NCI-H1417 treated with DMSO at 0.1 percent for 48 hours (cell line): ENCODE measurements around the gene GRAMD4.

ENCODE experiments used
- DNase-seq: peaks from one replicate; lab custom pipeline; 2025; lab: John Stamatoyannopoulos, UW

GRAMD4 gene

DNA sequence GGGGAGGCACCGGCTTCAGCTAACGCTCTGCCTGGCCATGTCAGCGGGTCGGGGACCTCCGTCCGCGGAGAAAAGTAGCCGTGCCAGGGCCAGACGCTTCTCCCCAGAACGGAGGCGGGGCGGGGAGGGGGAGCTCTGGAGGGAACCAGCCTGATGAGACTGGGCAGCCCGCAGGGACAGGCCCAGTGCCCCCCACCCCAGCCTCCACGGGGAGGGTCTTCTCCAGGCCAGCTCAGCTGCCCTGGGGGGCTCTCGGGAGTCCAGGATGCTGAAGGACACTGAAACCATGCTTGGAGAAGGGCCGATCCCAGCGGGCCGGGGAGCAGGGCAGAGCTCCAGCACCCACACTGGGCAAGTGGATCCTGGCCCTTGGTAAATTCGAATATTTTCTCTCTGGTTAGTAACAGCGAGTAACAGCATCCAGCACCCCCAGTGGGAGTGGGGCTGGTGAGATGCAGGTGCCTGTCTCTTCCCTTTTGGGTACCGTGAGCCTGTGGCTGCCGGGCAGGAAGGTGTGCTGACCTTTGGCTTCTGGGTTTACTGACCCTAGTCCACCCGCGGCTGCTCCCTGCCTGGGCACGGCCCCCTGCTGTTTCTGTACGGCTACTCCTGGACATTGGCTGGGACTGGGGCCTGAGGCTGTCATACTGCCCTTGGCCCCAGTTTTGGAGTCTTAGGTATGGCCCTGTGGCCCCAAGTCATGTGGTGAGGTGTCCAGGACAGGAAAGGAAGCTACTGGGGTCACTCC lies 35.8 kb downstream of the GRAMD4 start:
- no peak for DNase-seq

GRCh38 chr22:46656856-46657654 lies 36.9 kb downstream of the GRAMD4 start:
- DNase-seq, result no peak

GRCh38 chr22:46657655-46657953 lies 37.4 kb downstream of the GRAMD4 start:
- DNase-seq, result no peak

GRCh38 chr22:46657996-46658947 lies 38.1 kb downstream of the GRAMD4 start:
- DNase-seq, result no peak

GRCh38 chr22:46659059-46659790 lies 39.0 kb downstream of the GRAMD4 start:
- no peak for DNase-seq

- DNase-seq, result no peak
Observed at GRCh38 chr22:46659791-46660186, 39.6 kb downstream of the GRAMD4 start.

- no peak for DNase-seq
Observed at GRCh38 chr22:46660604-46661201, 40.5 kb downstream of the GRAMD4 start.

- DNase-seq, result no peak
Observed at GRCh38 chr22:46661221-46661851, 41.1 kb downstream of the GRAMD4 start.

DNA sequence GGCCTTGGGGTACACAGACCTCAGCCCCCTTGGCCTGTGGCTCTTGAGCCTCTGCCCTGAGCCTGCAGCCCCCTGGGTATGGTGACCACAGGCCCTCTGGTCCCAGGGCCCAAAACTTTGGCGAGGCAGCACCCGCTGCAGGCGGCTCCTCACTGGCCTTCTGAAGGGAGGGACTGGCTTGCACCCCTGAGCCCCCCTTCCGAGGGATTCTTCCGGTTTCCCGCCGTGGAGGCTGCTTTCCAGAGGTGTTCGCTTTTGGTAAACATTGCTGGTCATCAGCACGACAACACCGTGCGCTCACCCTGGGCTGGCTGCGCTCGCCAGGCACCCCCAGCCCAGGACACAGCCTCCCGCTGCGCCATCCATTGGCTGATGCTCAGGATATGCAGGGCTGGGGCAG lies 42.0 kb downstream of the GRAMD4 start:
- DNase-seq, result no peak

DNA sequence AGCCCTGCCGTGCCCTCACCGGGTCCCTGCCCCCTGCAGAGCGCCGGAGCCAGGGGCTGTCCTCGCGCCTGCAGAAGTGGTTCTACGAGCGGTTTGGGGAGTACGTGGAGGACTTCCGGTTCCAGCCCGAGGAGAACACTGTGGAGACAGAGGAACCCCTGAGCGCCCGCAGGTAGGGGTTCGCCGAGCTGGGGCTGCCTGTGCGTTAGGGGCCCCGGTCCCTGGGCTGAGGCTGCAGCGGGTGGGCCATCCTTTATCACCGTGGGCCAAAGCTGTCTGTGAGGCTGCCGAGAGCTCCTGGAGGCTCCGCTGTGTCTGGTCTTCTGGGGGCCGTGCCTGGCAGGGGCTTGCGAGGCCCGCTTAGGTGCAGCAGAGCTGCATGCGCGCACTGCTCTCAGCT lies 42.8 kb downstream of the GRAMD4 start:
- DNase-seq, result no peak

- DNase-seq, result no peak
Observed at GRCh38 chr22:46663436-46664100, 43.4 kb downstream of the GRAMD4 start.

GRCh38 chr22:46664301-46664855 lies 44.2 kb downstream of the GRAMD4 start:
- DNase-seq, result no peak

- no peak for DNase-seq
Observed at GRCh38 chr22:46665151-46665695, 45.0 kb downstream of the GRAMD4 start.

- DNase-seq, result no peak
Observed at GRCh38 chr22:46665751-46666280, 45.6 kb downstream of the GRAMD4 start.

DNA sequence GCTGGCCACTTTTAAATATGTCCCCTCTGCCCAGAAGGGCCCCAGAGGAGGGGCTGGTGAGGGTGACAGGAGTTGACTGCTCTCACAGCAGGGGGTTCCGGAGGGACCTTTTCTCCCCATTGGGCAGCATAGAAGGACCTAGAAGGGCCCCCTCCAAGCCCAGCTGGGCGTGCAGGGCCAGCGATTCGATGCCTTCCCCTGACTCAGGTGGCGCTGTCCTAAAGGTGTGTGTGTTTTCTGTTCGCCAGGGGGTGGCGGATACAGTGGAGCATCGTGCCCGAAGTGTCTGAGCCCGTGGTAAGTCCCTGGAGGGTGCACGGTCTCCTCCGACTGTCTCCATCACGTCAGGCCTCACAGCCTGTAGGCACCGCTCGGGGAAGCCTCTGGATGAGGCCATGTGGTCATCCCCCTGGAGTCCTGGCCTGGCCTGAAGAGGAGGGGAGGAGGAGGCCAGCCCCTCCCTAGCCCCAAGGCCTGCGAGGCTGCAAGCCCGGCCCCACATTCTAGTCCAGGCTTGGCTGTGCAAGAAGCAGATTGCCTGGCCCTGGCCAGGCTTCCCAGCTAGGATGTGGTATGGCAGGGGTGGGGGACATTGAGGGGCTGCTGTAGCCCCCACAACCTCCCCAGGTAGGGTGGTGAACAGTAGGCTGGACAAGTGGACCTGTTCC lies 46.5 kb downstream of the GRAMD4 start:
- DNase-seq, result no peak

- no peak for DNase-seq
Observed at GRCh38 chr22:46667245-46667623, 47.0 kb downstream of the GRAMD4 start.

DNA sequence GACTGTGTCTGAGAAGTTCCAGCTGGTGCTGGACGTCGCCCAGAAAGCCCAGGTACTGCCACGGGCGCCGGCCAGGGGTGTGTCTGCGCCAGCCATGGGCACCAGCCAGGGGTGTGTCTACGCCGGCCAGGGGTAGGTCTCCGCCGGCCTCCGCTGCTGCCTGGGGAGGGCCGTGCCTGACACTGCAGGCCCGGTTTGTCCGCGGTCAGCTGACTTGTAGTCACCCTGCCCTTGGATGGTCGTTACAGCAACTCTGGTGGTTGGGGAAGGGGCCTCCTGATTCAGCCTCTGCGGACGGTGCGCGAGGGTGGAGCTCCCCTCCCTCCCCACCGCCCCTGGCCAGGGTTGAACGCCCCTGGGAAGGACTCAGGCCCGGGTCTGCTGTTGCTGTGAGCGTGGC lies 47.9 kb downstream of the GRAMD4 start:
- DNase-seq, result no peak

DNA sequence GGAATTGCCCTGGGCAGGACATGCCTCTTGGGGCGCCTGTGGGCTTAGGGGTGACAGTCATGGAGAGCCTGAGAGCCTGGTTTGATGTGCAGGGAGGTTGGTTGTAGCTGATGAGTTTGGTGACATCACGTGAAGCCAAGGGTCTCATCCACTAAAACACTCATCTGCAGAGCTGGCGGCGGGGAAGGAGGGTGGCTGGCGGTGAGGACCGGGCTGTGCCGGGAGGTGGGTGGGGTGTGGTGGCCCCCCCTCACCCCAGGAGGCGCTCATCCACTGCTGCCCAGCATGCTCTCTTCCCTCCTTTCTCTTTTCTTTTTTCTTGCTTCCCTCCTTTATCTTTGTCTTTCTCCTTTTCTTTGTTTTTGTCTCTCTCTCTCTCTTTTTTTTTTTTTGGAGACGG lies 49.0 kb downstream of the GRAMD4 start:
- DNase-seq, result no peak

DNA sequence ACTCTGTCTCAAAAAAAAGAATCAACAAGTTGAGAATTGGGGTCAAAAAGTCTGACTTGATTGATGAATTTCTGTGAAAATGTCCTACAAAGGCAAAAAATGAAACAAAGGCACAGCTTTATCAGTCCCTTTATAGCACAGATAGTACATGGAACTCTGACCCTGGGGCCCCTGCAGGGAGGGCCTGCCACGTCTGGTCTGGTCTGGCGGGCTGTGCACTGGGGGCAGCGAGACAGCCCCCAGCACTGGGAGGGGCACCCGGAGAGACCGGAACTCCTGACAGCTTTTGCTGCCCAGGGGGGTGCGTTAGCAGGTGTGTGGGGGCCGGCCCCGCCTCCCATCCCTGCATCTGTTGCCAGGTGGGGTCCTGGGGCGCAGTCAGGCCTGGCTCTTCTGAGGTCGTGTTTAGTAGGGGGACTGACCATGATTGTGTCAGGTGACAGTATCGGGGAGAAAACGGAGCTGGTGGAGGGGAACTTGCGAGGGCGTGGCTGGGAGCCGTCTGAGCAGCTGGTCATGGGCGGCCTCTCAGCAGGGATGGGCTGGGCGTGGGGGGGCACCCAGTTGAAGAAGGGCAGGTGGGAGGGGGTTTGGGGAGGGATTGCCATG lies 51.7 kb downstream of the GRAMD4 start:
- DNase-seq, result no peak
